ENCODE data around the gene FOXO6.

- no peak for TF ChIP-seq EZH2phosphoT487 (IDR thresholded peaks at IDR 0.05; ENCODE audit: insufficient read depth, low read depth)
- TF ChIP-seq EZH2 (IDR thresholded peaks at IDR 0.05; ENCODE audit: insufficient read depth, poor library complexity, severe bottlenecking) = no peak
These were observed 68.8 kb downstream of the FOXO6 start for GRCh38 chr1:41430069-41430468.
